Lower leg skin (tissue), 4 donors: ENCODE data around the gene ST7. TPM values are rescaled to one million over a fixed set of nuclear protein-coding genes. Genes with fewer than 3 reads are reported as not detected.
"Not testable (repeated sequence)": the region's sequence is repeated elsewhere in the genome, so short reads cannot be mapped to it uniquely, and the experiment has no call there.

Experiments
- DNase-seq, 2 donors: peaks; one replicate each; pipeline ENCODE4 v3.0.0-alpha.2; 2019; ENCODE audit warnings: low spot score in 2 of 2
- H3K4me3 ChIP-seq: fragments of 200-600 bp; sonication (generic); 2 replicates; pipeline ENCODE4 v1.5.1; 2017; ENCODE audit warnings: mild to moderate bottlenecking, low read depth; ENCODE audit not compliant: poor library complexity, severe bottlenecking
- CTCF ChIP-seq, 3 donors: fragments of 450-650 bp; IDR thresholded peaks; one replicate each; pipeline ENCODE4 v1.5.1; 2016; ENCODE audit warnings: antibody characterized with exemption in 3 of 3, mild to moderate bottlenecking in 3 of 3, moderate library complexity in 2 of 3
- POLR2A ChIP-seq, 2 donors: fragments of 450-650 bp; IDR thresholded peaks; one replicate each; pipeline ENCODE4 v1.6.1; 2016 to 2017; ENCODE audit warnings: antibody characterized with exemption in 2 of 2, mild to moderate bottlenecking in 1 of 2, moderate library complexity in 1 of 2
- WGBS, 2 donors: methylation state at CpG; one replicate each; pipeline ENCODE4 v1.1.5; 2018; 5-methylcytosine and 5-hydroxymethylcytosine counted together
- intact Hi-C: fragments of 100-400 bp; cut with DNase I; formaldehyde crosslinking; loops from one replicate; pipeline ENCODE4 v1.15.0; 2023; ENCODE audit warnings: low total_unique reads
- total RNA-seq, 4 donors: library from RNA; depleted of rRNA; stranded (reverse); fragments of >200 nt; gene quantifications; one replicate each; pipeline ENCODE4 v1.1.0, GENCODE V29; 2016

The ST7 gene
- total RNA-seq, 4 donors from 2014 or later: 10.8 to 17.1 (median 11.4) TPM

GRCh38 chr7:116932566-116932965 lies 20.7 kb upstream of the ST7 start:
- 97 to 98% methylated on average over 7 of the region's 7 CpGs for WGBS, 2 donors
- intact Hi-C loops: loop anchor here (5.0 kb wide), 1 partner anchor 190 kb away; no protein-coding TSS in a partner anchor
- H3K4me3 ChIP-seq: no peak overlapping the region
- TF ChIP-seq POLR2A (IDR thresholded peaks at IDR 0.05) (no peak), CTCF (IDR thresholded peaks at IDR 0.05) (no peak)
- DNase-seq: no peak

- TF ChIP-seq POLR2A (IDR thresholded peaks at IDR 0.05) (no peak), CTCF (IDR thresholded peaks at IDR 0.05) (no peak)
- DNase-seq: no peak
- no peak overlapping the region for H3K4me3 ChIP-seq
- 84 to 93% methylated on average over 3 of the region's 3 CpGs for WGBS, 2 donors
- intact Hi-C loops: loop anchor here (5.0 kb wide), 1 partner anchor 189 kb away; no protein-coding TSS in a partner anchor
These were observed 19.8 kb upstream of the ST7 start for GRCh38 chr7:116933465-116933864.

GRCh38 chr7:116934580-116934979 lies 18.7 kb upstream of the ST7 start:
- intact Hi-C loops: loop anchor here (5.0 kb wide), 1 partner anchor 188 kb away; no protein-coding TSS in a partner anchor
- no peak for TF ChIP-seq POLR2A (IDR thresholded peaks at IDR 0.05)
- no peak for TF ChIP-seq CTCF (IDR thresholded peaks at IDR 0.05)
- DNase-seq: no peak
- H3K4me3 ChIP-seq: no peak overlapping the region
- WGBS, 2 donors: 74 to 79% methylated on average over 2 of the region's 2 CpGs

GRCh38 chr7:116936844-116937243 lies 16.5 kb upstream of the ST7 start:
- 69 to 79% methylated on average over 4 of the region's 4 CpGs for WGBS, 2 donors
- intact Hi-C loops, H3K4me3 ChIP-seq, DNase-seq: not testable (repeated sequence)

- intact Hi-C loops: no loop called here
These were observed 14.6 kb upstream of the ST7 start for GRCh38 chr7:116938678-116939077.

GRCh38 chr7:116940689-116941370 lies 12.5 kb upstream of the ST7 start:
- intact Hi-C loops: no loop called here
- WGBS, 2 donors: 82 to 95% methylated on average over 7 to 8 of the region's 8 CpGs
- no peak for DNase-seq
- no peak for TF ChIP-seq POLR2A (IDR thresholded peaks at IDR 0.05)
- TF ChIP-seq CTCF (IDR thresholded peaks at IDR 0.05): no peak
- H3K4me3 ChIP-seq: no peak overlapping the region

More at GRCh38 chr7:116938678-116939077, 14.6 kb upstream of the ST7 start:
- H3K4me3 ChIP-seq: no peak overlapping the region
- WGBS, 2 donors: 62 to 85% methylated on average over 2 of the region's 2 CpGs
- no peak for TF ChIP-seq POLR2A (IDR thresholded peaks at IDR 0.05)
- TF ChIP-seq CTCF (IDR thresholded peaks at IDR 0.05): no peak
- no peak for DNase-seq
